Skin of body (tissue), 2 donors: Measurements from ENCODE around the gene ADA. TPM values are rescaled to one million over a fixed set of nuclear protein-coding genes. Genes with fewer than 3 reads are reported as not detected.
A peak's percentile ranks its signal among the peaks of the same experiment; 100 is the strongest.

Experiments
- DNase-seq: peaks from one replicate; lab custom pipeline; 2025; lab: John Stamatoyannopoulos, UW
- total RNA-seq: library from RNA; depleted of rRNA; stranded (reverse); fragments of >200 nt; gene quantifications from one replicate; pipeline ENCODE4 v1.2.3, GENCODE V29; 2014

Gene ADA
- total RNA-seq, 1 donor from 2014 or later = 5.5 TPM

GRCh38 chr20:44582311-44583025 is 69.0 kb downstream of the ADA start, which contains the start of gene PKIG:
Gene PKIG (plus strand): TSS chr20:44582579. CDS start chr20:44614557, 31,978 bp downstream.
- peak; percentile 58 for DNase-seq

DNA sequence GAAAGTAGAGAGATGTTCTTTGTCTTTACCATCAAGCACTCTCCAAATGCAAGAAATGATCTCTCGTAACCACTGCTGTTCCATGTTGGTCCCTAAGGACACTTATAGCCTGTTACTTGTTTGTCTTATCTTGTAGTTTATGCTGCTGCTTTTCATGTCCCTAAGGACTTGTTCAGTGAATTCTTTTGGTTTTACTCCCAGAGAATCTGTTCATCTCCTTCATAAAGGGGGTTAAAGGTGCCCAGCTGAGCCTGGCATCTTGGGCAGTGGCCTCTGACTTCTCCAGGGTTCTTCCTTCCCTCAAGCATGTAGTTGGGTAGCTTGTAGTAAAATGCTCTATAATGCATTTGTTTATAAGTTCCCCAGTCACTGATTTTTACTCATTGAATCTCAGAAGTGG is 70.0 kb downstream of the ADA start:
- no peak for DNase-seq

DNA sequence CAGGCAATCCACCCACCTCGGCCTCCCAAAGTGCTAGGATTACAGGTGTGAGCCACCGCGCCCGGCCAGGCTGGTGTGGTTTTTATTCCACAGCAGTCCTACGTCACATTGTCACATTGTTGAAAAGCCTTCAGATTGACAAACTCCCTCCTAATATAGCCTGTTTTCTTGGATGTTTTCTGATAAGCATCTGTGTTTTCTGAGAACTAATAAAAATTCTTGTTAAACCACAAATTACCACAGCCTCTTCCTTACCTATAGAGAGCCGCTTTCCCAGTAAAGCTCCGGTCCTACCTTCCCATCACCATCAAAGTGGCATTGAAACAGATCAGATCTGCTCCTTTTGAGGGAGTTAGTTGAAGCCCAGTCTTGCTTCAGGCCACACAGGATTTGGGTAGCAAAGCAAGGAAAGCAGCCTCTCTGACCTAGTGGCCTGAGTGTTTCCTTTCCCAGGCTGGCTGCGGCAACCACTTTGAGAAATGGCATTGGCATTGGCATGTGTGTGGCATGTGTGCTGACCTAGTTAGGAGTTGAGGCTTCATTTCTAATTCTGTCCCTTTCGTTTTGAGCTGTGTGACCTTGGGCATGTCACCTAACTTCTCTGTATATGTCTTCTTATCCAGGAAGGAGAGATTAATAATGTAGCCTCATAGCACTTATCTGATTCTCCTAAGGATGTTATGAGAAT is 70.8 kb downstream of the ADA start:
- DNase-seq = no peak

- no peak for DNase-seq
Measured at GRCh38 chr20:44579313-44580081, 72.0 kb downstream of the ADA start.

GRCh38 chr20:44576297-44576696 is 75.2 kb downstream of the ADA start:
- no peak for DNase-seq

- DNase-seq = no peak
Measured at GRCh38 chr20:44574372-44574771, 77.1 kb downstream of the ADA start.

- no peak for DNase-seq
Measured at GRCh38 chr20:44573501-44573869, 78.0 kb downstream of the ADA start.

DNA sequence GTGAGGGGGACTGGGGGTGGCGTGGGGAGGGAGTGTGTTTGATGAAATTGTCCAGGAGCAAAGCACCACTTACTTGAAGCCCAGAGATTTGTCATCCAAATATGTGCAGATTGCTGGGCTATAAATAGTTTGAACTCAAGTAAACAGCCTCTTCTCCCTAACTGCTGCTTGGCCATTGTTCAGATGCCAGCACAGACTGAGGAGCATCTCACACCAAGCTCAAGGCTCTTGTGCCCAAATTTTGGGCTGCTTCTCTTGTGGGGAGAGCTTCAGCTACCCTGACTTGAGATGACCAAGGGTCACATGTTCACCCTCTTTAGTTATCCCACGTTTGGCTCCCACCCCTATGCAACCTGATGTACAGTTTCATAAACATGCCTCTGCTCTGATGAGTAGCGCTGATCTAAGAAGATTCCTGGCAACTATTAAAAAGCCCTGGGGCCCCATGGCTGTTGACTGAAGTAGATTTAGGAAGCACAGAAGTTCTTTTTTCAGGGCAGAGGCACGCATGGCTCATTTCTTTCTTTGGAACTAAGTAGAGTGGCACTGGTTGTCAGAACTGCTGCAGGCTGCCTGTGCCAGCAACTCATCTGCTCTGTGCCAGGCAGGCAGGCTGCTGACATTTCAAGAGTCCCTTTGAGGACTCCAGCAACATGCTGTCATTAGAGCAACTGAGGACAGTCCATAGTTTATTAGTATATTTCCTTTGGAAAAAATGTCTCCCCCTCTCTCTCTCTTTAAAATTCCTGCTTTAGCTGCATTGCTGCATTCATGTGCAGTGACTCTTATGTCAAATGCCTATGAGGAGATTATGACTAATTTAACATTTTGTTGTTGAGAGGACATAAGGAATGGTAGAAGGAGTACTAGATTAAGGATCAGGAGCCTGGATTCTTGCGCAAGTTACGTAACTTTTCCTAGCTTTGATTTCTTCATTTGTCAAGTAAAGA is 78.7 kb downstream of the ADA start:
- DNase-seq = peak; percentile 85

- no peak for DNase-seq
Measured at GRCh38 chr20:44571362-44571988, 80.0 kb downstream of the ADA start.

DNA sequence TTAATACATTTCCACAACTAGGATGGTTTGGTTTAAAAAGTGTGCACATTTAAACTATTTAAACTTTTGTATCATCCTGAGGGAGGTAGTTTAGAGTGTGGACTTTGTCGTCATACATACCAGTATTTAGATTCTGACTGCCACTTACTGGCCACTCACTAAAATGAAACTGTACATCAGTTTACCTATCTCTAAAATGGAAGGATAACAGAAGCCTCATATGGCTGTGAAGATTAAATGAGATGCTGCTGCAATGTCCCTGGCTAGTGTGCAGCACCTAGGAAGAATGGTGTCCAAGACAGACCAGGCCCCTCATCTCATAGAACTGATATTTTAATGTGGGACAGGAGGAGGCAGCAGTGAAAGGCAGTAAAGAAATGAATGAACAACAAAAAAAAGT is 81.1 kb downstream of the ADA start:
- DNase-seq = no peak

Other genes with a start within 250 kb of the ADA start
- 6.2 TPM for gene TTPAL, start 175.8 kb downstream of the ADA start, total RNA-seq
- 45.7 TPM for gene SERINC3, start 129.6 kb downstream of the ADA start, total RNA-seq
- 21.8 TPM for gene PKIG, start 69.1 kb downstream of the ADA start, total RNA-seq
- 0.20 TPM for gene CCN5, start 63.7 kb upstream of the ADA start, total RNA-seq
- 0.59 TPM for gene KCNK15, start 94.2 kb upstream of the ADA start, total RNA-seq
- gene RIMS4, start 158.8 kb upstream of the ADA start, total RNA-seq = 1.3 TPM
- gene YWHAB, start 234.0 kb upstream of the ADA start, total RNA-seq = 87.6 TPM